Pancreas (tissue), 10 donors: ENCODE measurements around the gene INO80. TPM values are rescaled to one million over a fixed set of nuclear protein-coding genes. Genes with fewer than 3 reads are reported as not detected.

Experiments used
- ATAC-seq, 4 donors: fragments of 200-7000 bp; cut with Tn5 transposase; one replicate each; pipeline versions ENCODE4 v1.8.0 to v1.9.1; 2020; ENCODE audit warnings: mild to moderate bottlenecking in 4 of 4, moderate library complexity in 4 of 4
- DNase-seq, 6 donors: peaks; one replicate each; pipeline ENCODE4 v3.0.0-alpha.2; 2020
- FAIRE-seq: peaks from 2 replicates; lab custom pipeline; 2012; peaks lifted over from hg19 to GRCh38; lab: Jason Lieb, UNC
- H3K27ac ChIP-seq, 4 donors: fragments of 200-600 bp; sonication (generic); 1 replicate in 3 of 4; 2 replicates in 1 of 4; pipeline versions ENCODE4 v1.5.0 to v1.8.0; 2020
- H3K27me3 ChIP-seq, 4 donors: fragments of 200-600 bp; one replicate each; pipeline ENCODE4 v1.8.0; 2021
- H3K36me3 ChIP-seq, 3 donors: fragments of 200-600 bp; sonication (generic) in 1 of 3; one replicate each; pipeline versions ENCODE4 v1.5.0 to v1.8.0; 2020 to 2021
- H3K4me1 ChIP-seq, 3 donors: fragments of 200-600 bp; one replicate each; pipeline ENCODE4 v1.8.0; 2021
- H3K4me3 ChIP-seq, 4 donors: fragments of 200-600 bp; sonication (generic) in 2 of 4; one replicate each; pipeline versions ENCODE4 v1.5.0 to v1.8.0; 2020 to 2021
- H3K9me3 ChIP-seq, 4 donors: fragments of 200-600 bp; one replicate each; pipeline ENCODE4 v1.8.0; 2021
- CTCF ChIP-seq, 4 donors: fragments of 200-600 bp; sonication (generic) in 3 of 4; IDR thresholded peaks; one replicate each; pipeline versions ENCODE4 v1.5.0 to v1.8.0; 2021; ENCODE audit warnings: antibody characterized with exemption in 4 of 4
- WGBS, 2 donors: extraction: QIAGEN DNeasy Blood & Tissue Kit; methylation state at CpG; one replicate each; pipeline ENCODE4 v1.1.7; 2013; 5-methylcytosine and 5-hydroxymethylcytosine counted together
- intact Hi-C, 3 donors: fragments of 100-400 bp; cut with DNase I; formaldehyde crosslinking; loops; one replicate each; pipeline versions ENCODE4 v1.11.1 to v1.14.2; 2022
- polyA plus RNA-seq, 2 donors: library from polyadenylated mRNA; stranded (reverse); fragments of 200-250 nt; gene quantifications; one replicate each; pipeline ENCODE4 v1.2.3, GENCODE V29; 2013
- total RNA-seq, 6 donors: library from RNA; stranded (reverse); fragmentation: NEBNext Ultra II Directional in 4 of 6; extraction: Animal tissue kit (Norgen Biotek cat#: 25700) in 4 of 6; gene quantifications; one replicate each; pipeline versions ENCODE4 v1.2.1 to v1.2.4, GENCODE V29; 2021 to 2023
- donor health status: healthy with polysubstance abuse.
- donor health status: DM: no; HTN: no; CAD: no; lungs with moderate emphysema.
- donor health status: DM: no; HTN: no; CAD: no.
- donor health status: control.
- donor health status: control.
- donor health status: Bipolar disorder and iron deficiency.
- donor health status: DM: yes; HTN: yes; CAD: no.
- donor health status: DM: no; HTN: no; CAD: no.
- donor health status: DM: no; HTN: no; CAD: no.
- donor health status: DM: yes; HTN: yes; CAD: no.

Gene INO80
- total and polyA plus RNA-seq, 8 donors = 4.7 to 11.7 (median 7.5) TPM

- FAIRE-seq = no peak
- intact Hi-C loops = no loop called here
- Histone ChIP-seq H3K4me3 (no peak overlapping the region), H3K4me1 (peaks cover 0 to 8% (median 4%) of the 10 kb centered on the region in 3 donors), H3K9me3 (no peaks in the 10 kb centered on the region), H3K36me3 (peaks cover 0 to 16% (median 7%) of the 10 kb centered on the region in 3 donors), H3K27ac (no peak overlapping the region), H3K27me3 (no peaks in the 10 kb centered on the region)
- no peak for ATAC-seq
- no peak for DNase-seq
- TF ChIP-seq CTCF (IDR thresholded peaks at IDR 0.05) = no peak
- WGBS, 2 donors = 70 to 73% methylated on average over 2 of the region's 2 CpGs
Measured at GRCh38 chr15:41006479-41006878, 109.6 kb downstream of the INO80 start.

DNA sequence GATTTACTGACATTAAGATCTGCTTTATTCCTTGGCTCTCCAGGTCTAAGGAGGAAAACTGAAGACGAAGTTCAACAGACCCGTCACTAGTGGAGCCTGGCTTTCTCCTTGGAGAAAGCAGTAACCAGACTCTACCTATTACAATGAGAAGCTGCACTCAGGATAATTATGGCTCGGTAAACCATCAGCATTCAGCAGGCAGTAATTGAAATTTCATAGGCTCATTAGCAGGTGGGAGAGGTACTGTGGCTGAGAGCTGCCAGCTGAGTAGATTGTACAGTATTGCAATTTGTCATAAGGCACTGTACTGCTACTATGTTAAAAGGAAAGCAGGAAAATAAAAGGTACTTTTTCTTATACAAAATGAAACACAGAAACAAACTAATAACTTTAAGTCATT, 111.6 kb downstream of the INO80 start:
- peaks cover 0 to 23% (median 9%) of the 10 kb centered on the region in 3 donors for H3K36me3 ChIP-seq
- TF ChIP-seq CTCF (IDR thresholded peaks at IDR 0.05) = no peak
- ATAC-seq (no peak), DNase-seq (no peak), FAIRE-seq (no peak)
- WGBS, 2 donors = 85 to 86% methylated on average over 3 of the region's 3 CpGs
- peaks cover 0 to 8% (median 6%) of the 10 kb centered on the region in 3 donors for H3K4me1 ChIP-seq
- H3K27me3 ChIP-seq = no peaks in the 10 kb centered on the region
- no peaks in the 10 kb centered on the region for H3K9me3 ChIP-seq
- intact Hi-C loops = no loop called here
- no peak overlapping the region for H3K4me3 ChIP-seq
- H3K27ac ChIP-seq = no peak overlapping the region

- TF ChIP-seq CTCF (IDR thresholded peaks at IDR 0.05) = no peak
- WGBS, 2 donors = 36 to 38% methylated on average over 5 of the region's 5 CpGs
- FAIRE-seq = no peak
- Histone ChIP-seq H3K27ac (peak overlapping the region in 1 of 4 donors; percentile 28), H3K36me3 (peaks cover 0 to 35% (median 11%) of the 10 kb centered on the region in 3 donors), H3K9me3 (no peaks in the 10 kb centered on the region), H3K4me1 (peaks cover 0 to 8% (median 6%) of the 10 kb centered on the region in 3 donors), H3K27me3 (no peaks in the 10 kb centered on the region), H3K4me3 (no peak overlapping the region)
- peak in 1 of 6 donors; percentile 26 for DNase-seq
- intact Hi-C loops = no loop called here
- ATAC-seq = peak in 3 of 4 donors; percentile 63 to 85 (median 77)
Measured at GRCh38 chr15:41001524-41002214, 114.4 kb downstream of the INO80 start.

DNA sequence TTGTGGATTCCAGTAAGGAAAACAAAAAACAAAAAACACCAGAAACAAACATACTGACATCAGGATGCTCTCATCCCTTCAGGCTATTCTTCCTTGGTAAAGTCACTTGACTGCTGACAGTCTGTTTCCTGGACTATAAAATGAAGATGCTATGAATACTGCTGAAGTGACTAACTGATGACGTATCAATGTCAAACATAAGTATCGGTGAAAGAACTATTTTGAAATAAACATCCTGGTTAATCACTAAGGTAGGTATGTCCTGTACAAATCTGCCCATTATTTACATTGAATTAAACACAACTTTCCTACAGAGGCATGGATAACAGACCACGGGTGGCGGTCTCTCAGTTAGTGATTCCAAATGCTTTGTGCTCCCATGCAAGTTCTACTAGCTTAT, 116.9 kb downstream of the INO80 start:
- FAIRE-seq (no peak), ATAC-seq (no peak), DNase-seq (no peak)
- Histone ChIP-seq H3K9me3 (no peaks in the 10 kb centered on the region), H3K4me1 (peaks cover 0 to 8% (median 6%) of the 10 kb centered on the region in 3 donors), H3K4me3 (no peak overlapping the region), H3K27ac (no peak overlapping the region), H3K36me3 (peaks cover 0 to 34% (median 6%) of the 10 kb centered on the region in 3 donors), H3K27me3 (no peaks in the 10 kb centered on the region)
- no peak for TF ChIP-seq CTCF (IDR thresholded peaks at IDR 0.05)
- intact Hi-C loops = no loop called here
- 94 to 96% methylated on average over 4 of the region's 4 CpGs for WGBS, 2 donors

GRCh38 chr15:40995656-40996055, 120.4 kb downstream of the INO80 start:
- ATAC-seq (no peak), FAIRE-seq (no peak), DNase-seq (no peak)
- no peaks in the 10 kb centered on the region for H3K4me1 ChIP-seq
- H3K4me3 ChIP-seq = no peak overlapping the region
- no peak for TF ChIP-seq CTCF (IDR thresholded peaks at IDR 0.05)
- intact Hi-C loops = no loop called here
- 90 to 96% methylated on average over 3 of the region's 3 CpGs for WGBS, 2 donors
- H3K9me3 ChIP-seq = no peaks in the 10 kb centered on the region
- no peak overlapping the region for H3K27ac ChIP-seq
- no peaks in the 10 kb centered on the region for H3K27me3 ChIP-seq
- H3K36me3 ChIP-seq = peaks cover 0 to 29% (median 4%) of the 10 kb centered on the region in 3 donors
